Activated CD4-positive, alpha-beta T cell treated with anti-CD3 and anti-CD28 coated beads, Interleukin-2, amount 10 ng/mL, durations not matched to agents 7 days and 5 days (primary cell): ENCODE measurements around the gene GIGYF1. TPM values are rescaled to one million over a fixed set of nuclear protein-coding genes. Genes with fewer than 3 reads are reported as not detected.

Experiments
- CTCF ChIA-PET: fragments of 350-600 bp; sonication (Branson Sonifier 250); formaldehyde crosslinking; loops from one replicate; lab custom pipeline; 2021; ENCODE audit warnings: antibody characterized with exemption; lab: Charles Lee
- POLR2A ChIA-PET: fragments of 350-600 bp; sonication (Branson Sonifier 250); formaldehyde crosslinking; loops from one replicate; lab custom pipeline; 2021; ENCODE audit warnings: antibody characterized with exemption; lab: Charles Lee
- DNase-seq: peaks from one replicate; pipeline ENCODE4 v3.0.0-alpha.2; 2020
- H3K27ac Mint-ChIP-seq: one replicate; pipeline ENCODE4 v1.8.0; 2021; ENCODE audit warnings: mild to moderate bottlenecking, moderate library complexity, mixed read lengths
- H3K27me3 Mint-ChIP-seq: one replicate; pipeline ENCODE4 v1.8.0; 2021; ENCODE audit warnings: mixed read lengths
- H3K36me3 Mint-ChIP-seq: one replicate; pipeline ENCODE4 v1.8.0; 2021; ENCODE audit warnings: low read depth, mixed read lengths
- H3K4me1 Mint-ChIP-seq: one replicate; pipeline ENCODE4 v1.8.0; 2021; ENCODE audit warnings: mixed read lengths
- H3K4me3 Mint-ChIP-seq: one replicate; pipeline ENCODE4 v1.8.0; 2021; ENCODE audit warnings: mild to moderate bottlenecking, moderate library complexity, mixed read lengths
- H3K9me3 Mint-ChIP-seq: one replicate; pipeline ENCODE4 v1.8.0; 2021; ENCODE audit warnings: mixed read lengths
- total RNA-seq, 2 experiments: library from RNA; stranded (reverse); gene quantifications; one replicate each; pipeline ENCODE4 v1.2.3, GENCODE V29; 2021

GIGYF1 gene
- total RNA-seq, 2 experiments from 2014 or later, result 48.7 to 55.5 TPM

DNA sequence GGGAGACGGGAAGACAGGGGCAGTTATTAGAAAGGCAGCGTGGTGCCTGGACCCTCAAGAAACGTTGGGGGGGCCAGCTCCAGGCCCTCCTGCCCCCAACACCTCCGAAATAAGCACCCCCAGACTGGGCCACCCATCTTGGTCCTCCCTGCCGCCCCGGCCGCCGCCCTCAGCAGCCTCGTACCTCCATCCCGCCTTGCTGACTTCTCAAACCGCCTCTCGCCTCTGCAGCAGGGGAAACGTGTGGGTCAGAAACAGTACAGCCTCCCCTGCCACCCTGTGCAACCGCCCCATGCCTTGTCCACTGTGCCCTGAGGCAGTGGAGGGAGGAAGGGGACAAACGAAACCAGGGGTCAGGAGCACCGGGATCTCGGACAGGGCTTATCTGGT lies 7.2 kb downstream of the GIGYF1 start:
- CTCF ChIA-PET, result no interaction called here
- Mint-ChIP-seq H3K36me3 (peaks cover 15% of the 10 kb centered on the region), H3K4me1 (peaks cover 14% of the 10 kb centered on the region), H3K4me3 (no peak overlapping the region), H3K27me3 (no peaks in the 10 kb centered on the region), H3K27ac (no peak overlapping the region), H3K9me3 (no peaks in the 10 kb centered on the region)
- no peak for DNase-seq
- POLR2A ChIA-PET, result no interaction called here

DNA sequence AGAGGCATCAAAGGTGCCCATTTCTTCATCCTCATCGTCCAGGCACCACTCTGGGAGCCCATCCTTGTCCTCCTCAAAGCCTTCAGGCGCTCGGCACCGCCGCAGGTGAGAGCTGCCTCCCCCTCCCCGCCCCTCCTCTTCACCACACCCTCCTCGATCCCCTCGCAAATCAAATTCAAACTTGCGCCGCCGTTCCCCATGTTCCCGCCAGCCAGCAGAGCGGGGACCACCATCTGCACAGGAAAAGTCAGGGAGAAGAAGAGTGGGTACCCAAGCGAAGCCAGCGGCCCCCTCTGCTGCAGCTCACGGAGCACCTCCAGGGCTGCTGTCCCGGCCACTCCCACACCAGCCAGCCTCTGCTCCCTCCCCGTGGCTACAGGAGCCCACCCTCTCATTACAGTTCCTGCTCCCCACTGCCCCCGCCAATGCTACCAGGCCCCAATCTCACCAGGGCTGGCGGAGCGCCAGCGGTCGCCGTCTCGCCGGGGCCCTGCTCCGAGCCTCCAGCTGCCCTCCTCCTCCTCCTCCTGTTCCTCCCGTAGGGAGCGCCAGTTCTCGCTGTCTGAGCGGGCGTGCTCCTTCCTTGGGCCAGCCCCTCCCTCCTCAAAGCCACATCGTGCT lies 7.7 kb downstream of the GIGYF1 start:
- H3K9me3 Mint-ChIP-seq, result no peaks in the 10 kb centered on the region
- no peaks in the 10 kb centered on the region for H3K27me3 Mint-ChIP-seq
- H3K4me3 Mint-ChIP-seq, result no peak overlapping the region
- H3K27ac Mint-ChIP-seq, result no peak overlapping the region
- POLR2A ChIA-PET, result no interaction called here
- peaks cover 17% of the 10 kb centered on the region for H3K36me3 Mint-ChIP-seq
- CTCF ChIA-PET, result interaction anchor here (4.0 kb wide), 1 partner anchor 19 kb away, joined by 16 read pairs; the partner anchor contains the start of gene POP7
- DNase-seq, result no peak
- peaks cover 15% of the 10 kb centered on the region for H3K4me1 Mint-ChIP-seq

DNA sequence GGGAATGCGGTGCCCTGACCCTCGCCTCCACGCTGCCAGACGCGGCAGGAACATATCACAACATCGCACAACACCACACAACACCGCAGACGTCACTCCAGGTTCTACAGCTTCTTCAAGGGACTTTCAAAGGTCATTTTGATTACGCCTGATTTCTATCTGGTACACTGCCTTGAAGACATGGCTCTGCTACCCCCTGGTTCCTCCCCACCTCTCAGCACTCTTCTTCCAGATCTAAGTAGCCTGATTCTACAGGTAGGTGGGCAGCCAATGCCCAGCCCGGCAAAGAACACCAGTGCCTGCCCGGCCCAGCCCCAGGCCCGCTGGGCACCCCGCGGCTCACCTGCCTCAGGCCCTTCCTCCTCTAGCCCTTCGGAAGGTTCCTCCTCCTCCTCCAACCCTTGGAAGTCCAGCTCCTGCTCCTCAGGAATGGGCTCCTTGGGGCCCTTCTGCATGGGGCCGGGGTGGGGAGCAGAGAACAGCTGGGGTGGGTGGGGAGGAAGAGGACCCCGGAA lies 8.4 kb downstream of the GIGYF1 start:
- POLR2A ChIA-PET, result no interaction called here
- CTCF ChIA-PET, result interaction anchor here (0.9 to 4.0 kb wide), 2 partner anchors 10 to 20 kb away, joined by 4 to 16 read pairs; partner anchors contain the start of gene POP7
- no peak overlapping the region for H3K4me3 Mint-ChIP-seq
- no peak for DNase-seq
- peaks cover 17% of the 10 kb centered on the region for H3K36me3 Mint-ChIP-seq
- no peaks in the 10 kb centered on the region for H3K27me3 Mint-ChIP-seq
- no peak overlapping the region for H3K27ac Mint-ChIP-seq
- H3K4me1 Mint-ChIP-seq, result peaks cover 15% of the 10 kb centered on the region
- H3K9me3 Mint-ChIP-seq, result no peaks in the 10 kb centered on the region

DNA sequence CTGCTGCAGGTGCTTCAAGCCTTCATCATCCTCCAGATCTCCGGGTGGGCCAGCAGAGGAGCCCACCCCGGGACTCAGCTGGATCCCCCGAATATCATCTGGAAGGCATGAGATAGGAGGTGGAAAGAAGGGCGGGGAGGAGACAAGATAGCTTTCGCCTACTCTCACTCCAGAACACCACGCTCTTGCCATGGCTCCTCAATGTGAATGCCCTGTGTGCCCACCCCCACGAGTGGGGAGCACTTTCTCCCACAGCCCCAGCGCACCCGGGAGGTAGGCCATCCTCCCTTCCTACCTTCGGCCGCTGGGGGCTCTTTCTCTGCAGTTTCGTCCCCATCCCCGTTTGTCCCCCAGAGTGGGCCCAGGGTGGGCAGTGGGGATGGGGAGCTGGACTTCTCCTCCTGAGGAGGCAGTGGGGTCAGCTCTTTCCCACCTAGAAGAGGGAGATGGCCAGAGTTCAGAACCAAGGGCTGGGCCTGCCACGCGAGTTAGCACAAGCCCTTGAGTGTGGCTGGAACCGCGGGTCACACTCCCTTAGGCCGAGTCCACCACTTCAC lies 8.9 kb downstream of the GIGYF1 start:
- DNase-seq, result no peak
- H3K4me1 Mint-ChIP-seq, result peaks cover 20% of the 10 kb centered on the region
- peaks cover 18% of the 10 kb centered on the region for H3K36me3 Mint-ChIP-seq
- CTCF ChIA-PET, result interaction anchor here (0.7 to 4.0 kb wide), 3 partner anchors 9 to 103 kb away, joined by 3 to 16 read pairs (median 4); partner anchors contain the start of gene POP7
- POLR2A ChIA-PET, result no interaction called here
- H3K27ac Mint-ChIP-seq, result no peak overlapping the region
- H3K4me3 Mint-ChIP-seq, result no peak overlapping the region
- no peaks in the 10 kb centered on the region for H3K27me3 Mint-ChIP-seq
- H3K9me3 Mint-ChIP-seq, result no peaks in the 10 kb centered on the region

DNA sequence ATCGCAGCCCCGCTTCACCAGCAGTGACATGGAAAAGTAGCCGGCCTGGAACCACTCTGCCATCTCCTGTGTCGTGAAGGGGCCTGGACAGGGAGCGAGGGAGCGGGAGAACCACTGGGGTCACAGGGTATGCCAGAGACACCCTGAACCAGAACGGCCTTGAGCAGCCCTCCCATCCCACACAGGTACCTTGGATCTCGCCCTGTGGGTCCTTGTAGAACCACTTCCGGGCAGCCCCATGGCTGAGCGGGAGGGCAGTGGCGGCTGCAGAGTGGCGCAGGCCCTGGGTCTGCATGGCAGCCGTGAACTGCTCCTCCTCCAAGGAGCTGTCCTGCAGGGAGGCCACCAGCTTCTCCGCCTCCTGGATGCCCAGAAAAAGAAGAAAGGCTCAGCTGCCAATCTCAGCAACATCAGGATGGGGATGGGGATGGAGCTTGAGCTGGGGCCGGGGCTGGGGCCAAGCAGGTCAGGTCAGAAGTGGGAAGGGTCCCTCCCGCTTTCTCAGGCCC lies 9.5 kb downstream of the GIGYF1 start:
- Mint-ChIP-seq H3K9me3 (no peaks in the 10 kb centered on the region), H3K4me1 (peaks cover 23% of the 10 kb centered on the region), H3K27ac (no peak overlapping the region), H3K27me3 (no peaks in the 10 kb centered on the region), H3K36me3 (peaks cover 20% of the 10 kb centered on the region), H3K4me3 (no peak overlapping the region)
- ChIA-PET CTCF (interaction anchor here (0.7 to 4.0 kb wide), 3 partner anchors 8 to 102 kb away, joined by 3 to 22 read pairs (median 16); partner anchors contain the start of genes GIGYF1 and POP7), POLR2A (no interaction called here)
- no peak for DNase-seq

DNA sequence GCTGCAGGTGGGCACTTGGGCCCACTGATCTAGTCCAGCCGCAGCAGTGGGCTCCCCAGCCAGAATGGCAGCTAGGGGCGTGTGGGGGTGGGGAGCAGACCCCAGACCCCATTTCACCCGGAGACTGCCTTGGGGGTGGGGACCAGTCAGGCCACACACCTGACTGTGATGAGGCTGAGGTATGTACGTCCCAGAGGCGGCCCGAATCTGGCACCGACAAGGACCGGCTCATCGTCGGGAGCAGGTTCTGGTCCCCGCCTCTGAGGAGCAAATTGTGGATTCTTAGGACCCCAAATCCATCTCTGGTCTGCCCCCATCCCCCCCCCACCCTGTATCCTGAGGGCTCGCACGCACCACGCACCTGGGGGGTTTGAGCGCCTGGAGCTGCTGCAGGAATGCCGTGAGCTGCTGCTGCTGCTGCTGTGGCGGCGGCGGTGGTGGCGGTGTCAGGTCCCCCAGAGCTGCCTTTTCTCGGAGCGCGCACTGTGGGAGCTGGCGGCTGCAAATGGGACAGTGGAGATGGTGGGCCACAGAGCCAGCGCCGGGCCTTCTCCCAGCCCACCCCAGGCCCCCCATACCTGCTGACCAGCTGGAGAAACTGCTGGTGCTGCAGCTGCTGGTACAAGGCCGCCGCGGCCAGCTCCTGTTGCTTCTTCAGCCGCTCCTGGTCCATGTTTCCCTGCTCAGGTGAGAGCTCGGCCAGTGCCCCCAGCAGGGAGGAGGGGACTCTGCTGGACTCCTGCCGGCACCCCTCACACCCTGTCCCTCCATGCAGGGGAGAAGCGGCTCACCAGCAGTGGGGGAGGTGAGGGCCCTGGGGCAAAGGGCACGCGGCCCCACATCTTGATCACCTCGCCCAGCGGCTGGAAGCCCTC lies 10.2 kb downstream of the GIGYF1 start:
- ChIA-PET CTCF (interaction anchor here (0.6 to 4.0 kb wide), 6 partner anchors 9 to 1134 kb away, joined by 3 to 22 read pairs (median 3); partner anchors contain the start of genes GIGYF1 and POP7), POLR2A (interaction anchor here (1.2 kb wide), 1 partner anchor 33 kb away, joined by 3 read pairs; no protein-coding TSS in a partner anchor)
- H3K4me3 Mint-ChIP-seq, result no peak overlapping the region
- peaks cover 24% of the 10 kb centered on the region for H3K36me3 Mint-ChIP-seq
- no peak for DNase-seq
- H3K27me3 Mint-ChIP-seq, result no peaks in the 10 kb centered on the region
- peaks cover 25% of the 10 kb centered on the region for H3K4me1 Mint-ChIP-seq
- no peak overlapping the region for H3K27ac Mint-ChIP-seq
- H3K9me3 Mint-ChIP-seq, result no peaks in the 10 kb centered on the region

DNA sequence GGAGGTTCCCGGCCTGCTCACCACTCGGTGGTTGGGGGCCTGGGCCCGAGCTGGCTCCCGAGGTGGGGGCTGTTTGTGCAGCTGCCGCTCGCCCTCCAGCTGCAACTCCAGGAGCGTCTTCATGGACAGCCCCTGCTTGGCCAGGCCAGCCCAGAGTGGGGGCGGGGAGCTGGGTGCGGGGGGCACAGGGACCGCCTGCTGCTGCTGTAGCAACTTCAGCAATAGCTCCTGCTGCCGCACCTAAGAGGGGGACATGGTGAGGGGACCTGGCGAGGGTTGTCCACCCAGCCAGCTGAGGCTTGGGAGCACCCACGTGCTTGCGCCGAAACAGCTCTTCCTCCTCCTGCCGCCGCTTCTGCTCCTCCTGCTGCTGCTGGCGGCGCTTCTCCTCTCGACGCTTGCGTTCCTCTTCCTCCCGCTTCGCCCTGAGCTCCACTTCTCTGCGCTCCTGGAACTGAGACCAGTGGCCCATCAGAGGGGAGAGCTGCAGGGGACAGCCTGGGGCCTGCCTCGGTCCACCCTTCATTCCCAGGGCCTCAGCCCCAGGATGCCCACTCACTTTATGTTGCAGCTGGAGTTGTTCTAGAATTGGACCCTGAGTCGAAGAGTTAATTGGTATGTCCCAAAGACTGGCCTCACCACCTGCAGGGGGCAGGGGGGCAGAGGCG lies 10.9 kb downstream of the GIGYF1 start:
- peaks cover 26% of the 10 kb centered on the region for H3K36me3 Mint-ChIP-seq

DNA sequence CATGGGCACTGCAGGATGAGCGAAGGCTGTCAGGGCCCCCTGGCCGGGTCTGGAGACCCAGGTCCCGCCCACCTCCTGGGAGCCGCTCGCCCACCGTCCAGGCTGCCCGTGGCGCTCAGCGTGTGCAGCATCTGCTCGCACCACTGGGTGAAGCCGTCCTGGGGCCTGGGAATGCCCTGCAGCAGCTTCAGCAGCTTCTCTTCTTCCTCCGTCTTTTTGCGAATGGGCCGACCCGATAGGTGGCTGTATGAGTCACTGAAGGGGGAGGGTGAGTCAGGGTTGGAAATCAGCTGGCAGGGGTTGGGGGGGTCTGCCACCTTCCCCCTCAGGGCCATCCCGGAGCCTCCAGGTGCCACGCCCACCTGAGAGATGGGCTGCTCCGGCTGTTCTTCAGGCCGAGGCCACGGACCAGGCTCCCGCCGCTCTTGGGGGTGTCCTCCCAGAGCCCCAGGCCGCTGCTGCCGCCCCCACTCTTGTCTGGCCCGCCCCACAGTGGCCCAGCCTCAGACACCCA lies 11.8 kb downstream of the GIGYF1 start:
- H3K27me3 Mint-ChIP-seq, result no peaks in the 10 kb centered on the region
- H3K4me1 Mint-ChIP-seq, result peaks cover 31% of the 10 kb centered on the region
- DNase-seq, result no peak
- ChIA-PET POLR2A (no interaction called here), CTCF (interaction anchor here (1.0 to 4.0 kb wide), 6 partner anchors 10 to 77 kb away, joined by 3 to 22 read pairs (median 10); partner anchors contain the start of genes GIGYF1 and POP7)
- H3K4me3 Mint-ChIP-seq, result no peak overlapping the region
- peaks cover 30% of the 10 kb centered on the region for H3K36me3 Mint-ChIP-seq
- no peak overlapping the region for H3K27ac Mint-ChIP-seq
- no peaks in the 10 kb centered on the region for H3K9me3 Mint-ChIP-seq

More for the DNA sequence above, 10.9 kb downstream of the GIGYF1 start:
- Mint-ChIP-seq H3K4me1 (peaks cover 26% of the 10 kb centered on the region), H3K27ac (no peak overlapping the region), H3K27me3 (no peaks in the 10 kb centered on the region), H3K4me3 (no peak overlapping the region), H3K9me3 (no peaks in the 10 kb centered on the region)
- DNase-seq, result no peak
- CTCF ChIA-PET, result interaction anchor here (0.6 to 4.0 kb wide), 6 partner anchors 10 to 1133 kb away, joined by 3 to 22 read pairs (median 3); partner anchors contain the start of genes GIGYF1 and POP7
- POLR2A ChIA-PET, result interaction anchor here (1.2 kb wide), 1 partner anchor 32 kb away, joined by 3 read pairs; no protein-coding TSS in a partner anchor

DNA sequence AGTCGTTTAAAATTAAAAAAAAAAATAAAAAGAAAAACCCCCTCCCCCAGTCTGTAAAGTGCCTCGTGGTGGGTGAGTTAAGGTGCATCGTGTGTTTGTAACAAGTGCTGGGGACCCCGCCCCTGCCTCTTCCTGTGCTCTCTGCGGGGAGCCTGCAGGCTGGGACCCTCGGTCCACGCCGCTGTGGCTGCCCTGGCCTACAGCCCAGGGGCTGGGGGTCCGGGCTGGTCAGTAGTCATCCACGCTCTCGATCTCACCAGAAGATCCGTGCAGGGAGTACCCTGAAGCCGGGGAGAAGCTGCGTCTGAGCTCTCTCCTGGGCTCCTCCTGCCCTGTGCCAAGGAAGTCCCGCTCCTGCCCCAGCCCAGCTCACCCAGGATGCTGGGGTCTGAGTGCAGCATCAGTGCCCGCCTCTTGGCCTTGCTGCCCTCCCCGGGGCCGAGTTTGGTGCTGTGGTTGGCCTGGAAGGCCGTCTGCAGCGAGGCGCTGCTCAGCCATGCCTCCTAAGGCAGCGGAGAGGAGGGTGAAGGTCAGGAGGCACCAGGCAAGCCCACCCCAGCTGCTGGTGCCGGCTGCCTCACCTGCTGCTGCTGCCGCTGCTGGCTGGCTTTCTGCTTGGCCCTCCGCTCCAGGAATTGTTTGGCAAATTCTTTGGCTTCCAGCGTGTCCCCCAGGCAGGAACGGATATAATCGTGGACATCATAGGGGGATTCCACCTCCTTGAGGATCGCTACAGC lies 12.4 kb downstream of the GIGYF1 start:
- Mint-ChIP-seq H3K9me3 (no peaks in the 10 kb centered on the region), H3K27ac (peak overlapping the region; percentile 60), H3K4me1 (peaks cover 34% of the 10 kb centered on the region), H3K27me3 (no peaks in the 10 kb centered on the region), H3K36me3 (peaks cover 34% of the 10 kb centered on the region), H3K4me3 (no peak overlapping the region)
- ChIA-PET POLR2A (no interaction called here), CTCF (interaction anchor here (0.8 to 3.0 kb wide), 3 partner anchors 11 to 171 kb away, joined by 3 to 18 read pairs (median 5); partner anchors contain the start of genes GIGYF1, POP7 and SLC12A9)
- no peak for DNase-seq

DNA sequence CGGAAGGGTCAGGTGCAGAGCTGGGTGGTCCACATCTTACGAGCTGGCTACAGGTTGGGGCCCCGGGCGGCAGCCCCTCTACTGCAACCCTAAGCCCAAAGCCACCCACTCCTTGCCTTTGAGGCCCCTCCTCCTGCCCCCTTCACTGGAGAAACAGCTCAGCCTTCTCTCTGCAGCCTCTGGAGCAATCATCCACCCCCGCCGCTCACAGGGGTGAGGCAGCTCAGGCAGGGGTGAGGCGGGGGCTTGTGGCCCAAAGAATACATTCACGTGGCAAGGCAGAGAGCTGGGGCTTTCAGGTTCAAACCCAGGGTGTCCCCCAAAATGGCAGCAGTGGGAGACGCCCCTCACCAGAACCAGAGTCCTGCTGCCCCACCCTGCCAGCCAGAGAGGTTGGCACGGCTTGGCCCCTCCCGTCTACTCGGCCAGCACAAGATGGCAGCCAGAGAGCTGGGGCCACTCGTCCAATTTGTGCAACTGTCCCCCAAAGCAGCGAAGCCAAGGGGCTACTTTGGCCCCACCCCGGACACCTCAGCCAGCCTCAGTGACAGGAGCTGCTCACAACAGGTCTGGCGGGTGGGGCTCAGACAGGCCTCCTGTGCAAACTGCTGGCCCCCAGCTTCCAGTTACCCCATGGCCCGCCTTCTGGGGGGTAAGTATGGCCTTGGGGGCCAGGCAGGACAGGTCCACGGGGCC lies 13.3 kb downstream of the GIGYF1 start:
- Mint-ChIP-seq H3K27ac (peak overlapping the region; percentile 60), H3K27me3 (no peaks in the 10 kb centered on the region), H3K9me3 (no peaks in the 10 kb centered on the region), H3K4me3 (no peak overlapping the region), H3K36me3 (peaks cover 39% of the 10 kb centered on the region), H3K4me1 (peaks cover 38% of the 10 kb centered on the region)
- DNase-seq, result no peak
- ChIA-PET CTCF (interaction anchor here (0.6 to 3.0 kb wide), 4 partner anchors 12 to 81 kb away, joined by 3 to 18 read pairs (median 5); partner anchors contain the start of genes GIGYF1 and POP7), POLR2A (no interaction called here)
